GM21528 (cell line): ENCODE data around the gene GSK3A.

Experiments
- ATAC-seq: cut with Tn5 transposase; IDR thresholded peaks from one replicate; pipeline ENCODE4 v1.9.1; 2021; ENCODE audit warnings: mild to moderate bottlenecking, moderate library complexity; ENCODE audit not compliant: unreplicated experiment, low FRiP score

Gene GSK3A

DNA sequence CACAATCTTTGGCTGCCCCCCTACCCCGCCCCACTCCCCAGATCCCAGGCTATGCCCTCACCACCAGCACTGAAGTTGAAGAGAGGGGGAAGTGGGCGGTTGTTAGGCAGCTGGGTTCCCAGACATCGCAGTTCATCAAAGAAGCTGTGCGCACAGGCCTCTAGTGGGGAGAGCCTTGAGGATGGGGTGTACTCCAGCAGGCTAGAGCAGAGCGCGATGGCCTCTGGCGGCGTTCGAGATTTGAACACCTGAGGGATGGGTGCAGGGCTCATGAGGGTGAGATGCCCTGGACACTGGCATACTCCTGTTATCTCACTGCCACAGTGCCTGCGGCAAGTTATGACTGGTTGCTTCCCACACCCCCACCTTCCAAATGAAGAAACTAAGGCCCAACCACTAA lies 10.0 kb downstream of the GSK3A start:
- no peak for ATAC-seq

GRCh38 chr19:42230571-42230970 lies 11.8 kb downstream of the GSK3A start:
- no peak for ATAC-seq

DNA sequence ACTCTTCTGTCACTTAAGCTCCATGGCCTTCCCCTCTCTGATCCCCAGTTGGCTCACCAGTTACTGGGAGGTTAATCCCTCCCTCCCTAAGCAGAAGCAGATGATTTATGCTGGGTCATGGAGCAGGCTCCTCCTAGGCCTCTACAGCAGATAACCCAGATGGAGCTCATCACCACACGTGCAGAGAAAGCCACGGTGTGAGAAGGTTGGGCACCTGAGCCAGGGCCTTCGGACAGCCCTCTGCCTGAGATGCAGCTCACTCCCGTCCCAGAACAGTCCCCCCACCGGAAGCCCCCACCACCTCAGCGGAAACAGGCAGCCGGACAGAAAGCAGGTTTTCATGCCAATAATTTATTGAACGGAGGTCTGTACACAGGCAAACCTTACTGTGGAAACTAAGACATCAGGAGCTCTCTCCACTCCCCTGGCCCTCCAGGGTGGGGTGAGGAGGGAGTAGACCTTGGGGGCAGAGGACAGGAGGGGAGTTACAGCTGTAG lies 12.5 kb downstream of the GSK3A start:
- ATAC-seq: no peak

- ATAC-seq: no peak
These were observed 13.0 kb downstream of the GSK3A start for GRCh38 chr19:42229301-42229854.

DNA sequence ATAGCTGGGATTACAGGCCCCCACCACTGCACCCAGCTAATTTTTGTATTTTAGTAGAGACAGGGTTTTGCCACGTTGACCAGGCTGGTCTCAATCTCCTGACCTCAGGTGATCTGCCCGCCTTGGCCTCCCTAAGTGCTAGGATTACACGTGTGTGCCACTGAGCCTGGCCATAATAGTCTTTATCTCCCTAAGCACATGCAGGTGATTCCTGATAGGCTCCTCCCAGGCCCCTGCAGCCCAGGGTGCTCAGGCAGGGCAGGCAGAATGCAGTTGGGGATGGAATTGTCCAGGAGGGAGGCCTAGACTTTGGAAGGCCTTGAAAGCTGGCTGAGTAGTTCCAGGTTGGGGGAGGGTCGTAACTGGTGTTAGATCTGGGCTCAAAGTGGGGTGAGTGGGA lies 13.8 kb downstream of the GSK3A start:
- no peak for ATAC-seq

DNA sequence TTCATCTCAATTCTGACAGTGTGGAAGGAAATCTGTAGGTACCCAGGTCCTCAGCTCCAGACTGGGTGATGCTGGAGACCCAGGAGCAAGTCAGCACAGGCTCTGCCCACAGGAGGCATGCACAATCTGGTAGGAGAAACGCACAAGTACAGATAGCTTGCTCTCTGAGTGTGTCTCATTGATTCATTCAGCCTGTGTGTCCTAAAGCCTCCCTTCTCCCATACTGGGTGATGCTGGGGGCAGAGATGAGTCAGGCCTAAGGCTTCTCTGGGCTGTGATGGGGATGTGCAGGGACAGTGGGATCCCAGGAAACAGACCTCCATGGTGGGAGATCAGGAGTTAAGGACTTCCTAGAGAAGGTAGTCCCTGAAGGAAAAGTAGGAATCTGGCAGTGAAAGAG lies 15.5 kb downstream of the GSK3A start:
- no peak for ATAC-seq

GRCh38 chr19:42225718-42226292 lies 16.6 kb downstream of the GSK3A start:
- ATAC-seq: no peak

- ATAC-seq: no peak
These were observed 17.3 kb downstream of the GSK3A start for GRCh38 chr19:42224940-42225717.

DNA sequence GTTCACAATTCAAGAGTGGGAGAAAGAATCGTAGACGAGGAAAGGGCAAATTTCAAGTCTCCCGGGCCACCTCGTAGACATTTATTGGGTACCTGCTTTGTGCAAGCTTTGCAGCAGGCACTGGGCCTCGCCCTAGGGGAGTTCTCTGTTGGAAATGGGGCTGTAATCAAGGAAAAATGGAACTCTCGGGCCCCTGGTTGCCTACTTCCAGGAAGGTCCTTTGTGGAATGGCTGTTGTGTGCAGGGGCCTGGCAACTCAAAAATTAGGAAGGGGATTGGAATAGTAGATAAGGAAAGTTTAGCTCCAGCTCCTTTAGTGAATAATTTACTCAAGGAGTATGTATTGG lies 21.7 kb downstream of the GSK3A start:
- no peak for ATAC-seq

DNA sequence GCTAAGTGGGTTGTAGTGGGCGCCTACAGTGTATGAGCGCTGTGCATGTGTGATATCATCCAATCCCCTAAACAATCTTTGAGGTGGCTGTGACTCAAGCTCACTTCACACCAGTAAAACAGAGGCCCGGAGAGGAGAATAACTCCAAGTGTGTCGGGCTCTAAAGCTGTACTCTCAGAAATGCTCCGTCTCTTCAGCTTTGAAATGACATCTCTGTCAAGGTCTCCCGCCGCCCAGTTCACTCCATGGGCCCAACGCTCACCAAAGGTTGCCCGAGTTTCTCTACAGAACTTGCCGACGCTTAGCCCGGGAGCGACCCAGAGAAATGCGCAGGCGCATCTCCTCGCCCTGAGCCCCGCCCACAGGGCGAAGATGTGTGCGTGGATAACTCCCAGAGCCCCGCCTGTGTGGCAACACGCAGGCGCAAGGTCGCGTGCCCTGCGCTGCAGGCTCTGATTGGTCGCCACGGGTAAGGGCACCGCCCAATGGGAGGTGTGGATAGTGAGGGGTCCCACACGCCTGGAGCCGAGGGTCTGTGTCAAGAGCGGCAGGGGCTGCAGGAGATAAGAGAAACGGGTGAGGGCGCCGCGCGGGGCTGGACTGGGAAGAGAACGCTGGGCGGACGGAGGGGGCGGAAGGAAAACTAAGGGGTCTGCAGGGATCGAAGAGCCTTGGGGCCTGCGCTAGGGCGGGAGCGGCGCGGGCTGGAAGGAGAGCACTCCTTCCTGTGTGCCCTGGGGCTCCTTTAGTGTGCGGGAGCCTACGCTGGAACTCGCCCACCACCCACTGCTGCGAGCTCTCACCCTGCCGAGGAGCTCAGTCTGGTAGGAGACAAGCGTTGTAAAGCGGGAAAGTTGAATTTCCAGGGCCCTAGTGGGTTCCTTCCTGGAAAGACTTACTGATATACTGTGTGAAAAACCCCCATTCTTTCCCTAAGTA lies 22.3 kb downstream of the GSK3A start, which contains the start of gene ZNF526:
ZNF526 (plus strand) TSS at position 501 of the 939 bp plus-strand sequence. CDS start 4,092 bp downstream, outside the sequence.
- ATAC-seq: peak; percentile 70

DNA sequence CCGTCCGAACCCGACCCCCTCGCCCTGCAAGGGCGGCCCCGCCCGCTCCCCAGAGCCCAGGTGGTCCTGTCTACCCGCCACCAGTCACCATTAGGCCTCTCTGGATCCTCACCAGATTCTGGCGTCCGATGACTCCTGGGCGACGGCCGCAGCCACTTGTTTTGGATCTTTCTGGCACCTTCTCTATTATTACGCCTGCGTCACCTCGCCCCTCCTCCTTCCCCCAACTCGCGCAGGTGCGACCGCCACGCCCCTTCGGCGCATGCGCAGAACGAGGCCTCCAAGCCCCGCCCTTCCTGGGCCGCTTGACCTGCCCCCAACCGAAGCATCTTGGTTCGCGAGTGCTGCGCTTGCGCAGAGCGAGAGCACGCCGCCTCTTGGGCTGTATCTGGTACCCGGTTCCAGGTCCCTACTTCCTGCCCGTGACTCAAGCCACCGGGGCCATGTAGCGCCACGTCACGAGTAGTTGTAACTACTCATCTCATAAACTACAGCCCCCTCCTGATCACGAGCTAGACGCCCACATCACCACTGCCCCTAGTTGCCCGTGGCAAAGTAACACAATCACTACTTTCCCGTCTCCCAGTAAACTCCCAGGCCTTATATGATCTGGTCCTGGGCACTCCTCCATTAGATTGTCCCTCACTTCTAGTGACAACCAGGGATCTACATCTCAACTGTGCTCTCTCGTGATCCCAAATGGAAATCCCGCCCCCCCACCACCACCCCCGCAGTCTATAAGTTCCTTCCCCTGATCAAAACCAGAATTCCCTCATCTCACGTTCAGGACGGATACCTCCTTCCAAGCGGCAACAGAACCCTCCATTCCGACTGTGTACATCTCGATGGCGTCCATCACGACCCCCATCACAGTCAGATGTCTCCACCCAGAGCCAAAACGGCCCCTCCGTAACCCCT lies 24.6 kb downstream of the GSK3A start, which contains the start of gene DEDD2:
DEDD2 (minus strand) TSS at position 158 of the 918 bp plus-strand sequence. CDS start 670 bp downstream, outside the sequence.
- peak; percentile 55 for ATAC-seq

DNA sequence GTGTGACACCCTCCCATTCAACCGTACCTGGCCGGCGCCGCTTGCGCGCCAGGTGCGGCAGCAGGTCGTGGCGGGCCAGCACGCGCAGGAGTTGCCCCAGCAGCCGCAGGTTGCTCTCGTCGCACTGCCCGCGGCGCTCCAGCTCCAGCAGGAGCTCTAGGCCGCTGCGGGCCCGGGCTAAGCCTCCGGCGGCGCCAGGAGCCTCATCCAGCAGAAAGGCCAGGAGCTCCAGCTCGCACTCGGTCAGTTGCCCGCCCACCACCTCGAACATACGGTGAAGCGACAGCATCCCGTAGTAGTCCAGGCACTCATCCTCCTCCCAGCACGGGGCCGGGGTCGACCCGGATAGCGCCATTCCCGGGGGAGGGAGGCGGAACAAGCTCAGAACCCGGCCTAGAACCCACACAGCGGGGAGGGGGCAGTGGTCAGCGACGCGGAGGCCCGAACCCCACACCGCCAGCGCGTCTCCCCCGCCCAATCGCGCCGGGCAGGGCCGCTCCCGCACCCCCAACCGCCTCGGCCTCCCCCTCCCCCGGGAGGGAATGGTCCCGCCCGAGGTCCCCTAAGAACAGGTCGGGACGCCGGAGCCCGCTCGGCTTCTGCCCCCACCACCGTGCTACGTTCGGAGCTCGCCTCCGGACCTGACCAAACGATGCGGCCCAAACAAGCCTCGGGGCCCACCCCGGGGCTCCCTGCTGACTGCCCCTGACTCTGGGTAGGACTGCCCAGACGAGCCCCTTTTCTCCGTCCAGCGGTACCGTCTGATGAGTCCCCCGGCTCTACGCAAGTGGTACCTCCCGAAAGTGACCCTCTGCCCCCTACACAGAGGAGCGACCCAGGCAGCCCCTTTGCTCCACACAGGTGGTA lies 25.5 kb downstream of the GSK3A start:
- ATAC-seq: peak; percentile 11

DNA sequence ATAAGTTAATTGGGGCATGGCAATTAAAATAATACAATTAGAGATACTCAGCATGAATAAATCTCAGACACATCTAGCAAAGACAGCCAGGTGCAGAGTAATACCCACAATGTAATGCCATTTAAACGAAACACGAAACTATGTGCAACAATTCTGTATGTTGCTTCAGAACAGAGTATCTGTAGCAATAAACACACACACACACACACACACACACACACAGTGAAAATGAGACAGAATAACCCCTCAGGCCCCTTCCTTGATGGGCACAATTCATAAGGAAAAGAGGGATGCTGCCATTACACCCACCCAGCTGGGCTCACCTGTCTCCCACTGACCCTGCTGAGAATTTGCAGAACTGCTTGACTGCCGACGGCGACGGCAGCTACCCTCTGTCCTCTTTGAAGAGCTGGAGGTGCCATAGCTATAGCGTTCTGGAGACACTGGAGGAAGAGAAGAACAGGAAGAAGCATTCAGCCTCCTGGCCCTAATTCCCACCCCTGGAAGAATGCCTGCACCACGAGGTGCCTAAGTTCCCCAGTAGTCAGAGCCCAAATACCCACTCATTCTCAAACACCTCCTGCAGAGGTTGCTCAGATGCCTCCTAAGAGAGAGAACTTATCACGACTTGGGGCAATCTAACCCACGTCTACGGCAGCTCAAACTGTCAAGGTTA lies 27.5 kb downstream of the GSK3A start:
- no peak for ATAC-seq

DNA sequence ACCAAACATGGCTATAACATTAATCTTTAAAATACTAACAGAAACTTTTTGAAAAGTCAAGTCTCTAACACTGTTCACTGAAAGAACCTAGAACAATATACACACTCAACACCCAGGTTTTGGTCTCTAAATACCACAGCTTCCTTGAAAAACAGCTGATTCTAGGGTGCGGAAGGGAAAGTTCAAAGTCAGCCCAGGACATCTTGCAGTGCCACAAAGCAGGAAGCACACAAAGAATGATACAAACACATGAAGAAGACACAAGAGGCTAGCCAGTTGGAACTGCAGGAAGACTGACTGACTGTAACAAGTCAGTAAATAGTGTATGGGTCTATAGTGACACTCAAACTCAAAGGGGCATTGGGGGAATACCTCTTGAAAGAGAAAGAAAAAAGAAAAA lies 29.5 kb downstream of the GSK3A start:
- no peak for ATAC-seq

DNA sequence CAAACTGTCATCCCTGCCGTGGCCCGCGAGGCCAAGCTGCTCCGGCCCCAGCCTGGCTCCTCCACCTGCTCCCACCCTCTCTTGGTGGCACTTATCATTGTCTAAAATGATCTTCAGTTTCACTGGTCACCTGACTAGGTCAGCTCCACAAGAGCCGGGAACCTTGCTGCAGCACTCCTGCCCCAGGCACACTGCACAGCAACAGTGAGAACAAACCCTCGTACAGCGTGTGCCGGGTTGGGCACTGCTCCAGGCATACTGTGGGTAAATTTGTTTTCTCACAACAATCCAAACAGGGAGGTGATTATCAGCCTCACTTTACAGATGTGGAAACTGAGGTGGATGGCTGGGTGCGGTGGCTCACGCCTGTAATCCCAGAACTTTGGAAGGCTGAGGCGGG lies 33.8 kb downstream of the GSK3A start:
- no peak for ATAC-seq

- no peak for ATAC-seq
These were observed 34.6 kb downstream of the GSK3A start for GRCh38 chr19:42207767-42208271.

GRCh38 chr19:42206871-42207755 lies 35.3 kb downstream of the GSK3A start:
- ATAC-seq: no peak
